ENCODE data around the gene FGF5. TPM values are rescaled to one million over a fixed set of nuclear protein-coding genes. Genes with fewer than 3 reads are reported as not detected.

The FGF5 gene
- total RNA-seq, 1 experiment from 2014 or later: not detected

- H3K9me3 Mint-ChIP-seq: no peaks in the 10 kb centered on the region
- H3K4me2 ChIP-seq (ENCODE audit: insufficient read depth, insufficient read length, low read length): no peak overlapping the region
- no peak overlapping the region for H3K18ac ChIP-seq (ENCODE audit: insufficient read length, low read depth, low read length)
- H3K27ac Mint-ChIP-seq: no peak overlapping the region
- no peak overlapping the region for H2BK120ac ChIP-seq (ENCODE audit: low read depth, low read length, poor library complexity, severe bottlenecking)
- H3K27me3 Mint-ChIP-seq (ENCODE audit: low read depth): peaks cover 35% of the 10 kb centered on the region
- H2BK15ac ChIP-seq (ENCODE audit: low read depth, low read length): no peak overlapping the region
- H2BK5ac ChIP-seq (ENCODE audit: insufficient read length, low read length): no peak overlapping the region
- H2BK12ac ChIP-seq (ENCODE audit: insufficient read length, low read depth, low read length): no peak overlapping the region
- H3K14ac ChIP-seq (ENCODE audit: insufficient read depth, low read length): no peak overlapping the region
- no peak overlapping the region for H3K56ac ChIP-seq (ENCODE audit: insufficient read length, low read depth, low read length)
- no peak for DNase-seq
- H3K4me3 Mint-ChIP-seq: no peak overlapping the region
- no peak overlapping the region for H2AK5ac ChIP-seq (ENCODE audit: insufficient read length, low read length)
- no peaks in the 10 kb centered on the region for H3K79me2 ChIP-seq (ENCODE audit: insufficient read depth, low read length)
- no peaks in the 10 kb centered on the region for H4K20me1 ChIP-seq (ENCODE audit: control insufficient read depth, insufficient read depth, insufficient read length)
- no peaks in the 10 kb centered on the region for H3K79me1 ChIP-seq (ENCODE audit: insufficient read depth, low read depth, low read length, poor library complexity, severe bottlenecking)
- H3T11ph ChIP-seq (ENCODE audit: low read length): no peak overlapping the region
- H4K91ac ChIP-seq (ENCODE audit: insufficient read length, low read depth, low read length): no peak overlapping the region
- no peaks in the 10 kb centered on the region for H3K23me2 ChIP-seq (ENCODE audit: insufficient read length, low read depth, low read length, poor library complexity, severe bottlenecking)
- no peaks in the 10 kb centered on the region for H3K9me3 ChIP-seq (ENCODE audit: control insufficient read depth, low read depth, low read length)
- H3K4ac ChIP-seq (ENCODE audit: low read depth, low read length): no peak overlapping the region
- H3K4me1 ChIP-seq (ENCODE audit: insufficient read depth, low read length): no peaks in the 10 kb centered on the region
- no peak overlapping the region for H3K9ac ChIP-seq (ENCODE audit: extremely low read depth, insufficient read length, low read length)
- TF ChIP-seq, protein P1, sequence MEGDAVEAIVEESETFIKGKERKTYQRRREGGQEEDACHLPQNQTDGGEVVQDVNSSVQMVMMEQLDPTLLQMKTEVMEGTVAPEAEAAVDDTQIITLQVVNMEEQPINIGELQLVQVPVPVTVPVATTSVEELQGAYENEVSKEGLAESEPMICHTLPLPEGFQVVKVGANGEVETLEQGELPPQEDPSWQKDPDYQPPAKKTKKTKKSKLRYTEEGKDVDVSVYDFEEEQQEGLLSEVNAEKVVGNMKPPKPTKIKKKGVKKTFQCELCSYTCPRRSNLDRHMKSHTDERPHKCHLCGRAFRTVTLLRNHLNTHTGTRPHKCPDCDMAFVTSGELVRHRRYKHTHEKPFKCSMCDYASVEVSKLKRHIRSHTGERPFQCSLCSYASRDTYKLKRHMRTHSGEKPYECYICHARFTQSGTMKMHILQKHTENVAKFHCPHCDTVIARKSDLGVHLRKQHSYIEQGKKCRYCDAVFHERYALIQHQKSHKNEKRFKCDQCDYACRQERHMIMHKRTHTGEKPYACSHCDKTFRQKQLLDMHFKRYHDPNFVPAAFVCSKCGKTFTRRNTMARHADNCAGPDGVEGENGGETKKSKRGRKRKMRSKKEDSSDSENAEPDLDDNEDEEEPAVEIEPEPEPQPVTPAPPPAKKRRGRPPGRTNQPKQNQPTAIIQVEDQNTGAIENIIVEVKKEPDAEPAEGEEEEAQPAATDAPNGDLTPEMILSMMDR (conservative IDR thresholded peaks at IDR 0.05): no peak
- no peaks in the 10 kb centered on the region for H3K36me3 Mint-ChIP-seq (ENCODE audit: insufficient read depth in 1 of 3, low read depth in 3 of 3)
- H3K4me1 Mint-ChIP-seq: no peaks in the 10 kb centered on the region
- H3K23ac ChIP-seq (ENCODE audit: insufficient read length, low read depth, low read length): no peak overlapping the region
- H2AFZ ChIP-seq (ENCODE audit: low read length): no peak overlapping the region
- no peak overlapping the region for H4K8ac ChIP-seq (replicated peaks; ENCODE audit: insufficient read length, low read depth, low read length)
- H2BK20ac ChIP-seq (ENCODE audit: low read depth, low read length, poor library complexity, severe bottlenecking): no peak overlapping the region
- H3K27me3 ChIP-seq (ENCODE audit: insufficient read depth, low read length): no peaks in the 10 kb centered on the region
- no peak overlapping the region for H3K27ac ChIP-seq (ENCODE audit: insufficient read length, low read depth, low read length)
- no peak overlapping the region for H4K5ac ChIP-seq (ENCODE audit: insufficient read length, low read depth, low read length)
Measured at GRCh38 chr4:80252427-80252826, 14.0 kb upstream of the FGF5 start.
